DOHH2 (cell line): ENCODE results near the gene HS3ST5.

Source experiments
- EZH2phosphoT487 ChIP-seq: fragments of 200-600 bp; sonication (generic); IDR thresholded peaks from 2 replicates; pipeline ENCODE4 v1.6.1; 2017; ENCODE audit warnings: borderline replicate concordance, mild to moderate bottlenecking, antibody characterized with exemption, low read length, moderate library complexity, mixed read lengths
- TF ChIP-seq, protein P1 (sequence below): fragments of 200-600 bp; sonication (generic); IDR thresholded peaks from one replicate; pipeline ENCODE4 v1.5.1; 2014; ENCODE audit warnings: antibody characterized with exemption, mild to moderate bottlenecking, low read depth, low read length; ENCODE audit not compliant: poor library complexity, severe bottlenecking

DNA sequence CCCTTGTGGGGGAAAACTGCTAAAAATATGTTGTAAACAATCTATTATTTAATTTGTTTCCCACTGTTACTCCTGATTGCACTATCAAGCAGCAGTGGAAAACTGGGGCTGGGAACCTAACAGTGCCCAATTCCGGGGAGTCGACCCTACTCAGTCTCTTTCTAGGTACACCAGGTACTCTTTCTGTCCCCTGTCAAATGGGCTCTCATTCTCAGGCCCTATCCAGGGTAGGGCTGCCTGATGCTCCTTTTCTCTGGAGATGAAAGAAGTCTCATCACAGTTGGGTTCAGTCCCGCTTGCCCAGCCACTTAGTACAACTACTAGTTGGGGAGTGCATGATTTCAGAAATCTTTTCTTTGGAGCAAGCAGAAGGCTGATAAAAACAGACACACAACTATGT is 52.0 kb downstream of the HS3ST5 start:
- TF ChIP-seq, protein P1, sequence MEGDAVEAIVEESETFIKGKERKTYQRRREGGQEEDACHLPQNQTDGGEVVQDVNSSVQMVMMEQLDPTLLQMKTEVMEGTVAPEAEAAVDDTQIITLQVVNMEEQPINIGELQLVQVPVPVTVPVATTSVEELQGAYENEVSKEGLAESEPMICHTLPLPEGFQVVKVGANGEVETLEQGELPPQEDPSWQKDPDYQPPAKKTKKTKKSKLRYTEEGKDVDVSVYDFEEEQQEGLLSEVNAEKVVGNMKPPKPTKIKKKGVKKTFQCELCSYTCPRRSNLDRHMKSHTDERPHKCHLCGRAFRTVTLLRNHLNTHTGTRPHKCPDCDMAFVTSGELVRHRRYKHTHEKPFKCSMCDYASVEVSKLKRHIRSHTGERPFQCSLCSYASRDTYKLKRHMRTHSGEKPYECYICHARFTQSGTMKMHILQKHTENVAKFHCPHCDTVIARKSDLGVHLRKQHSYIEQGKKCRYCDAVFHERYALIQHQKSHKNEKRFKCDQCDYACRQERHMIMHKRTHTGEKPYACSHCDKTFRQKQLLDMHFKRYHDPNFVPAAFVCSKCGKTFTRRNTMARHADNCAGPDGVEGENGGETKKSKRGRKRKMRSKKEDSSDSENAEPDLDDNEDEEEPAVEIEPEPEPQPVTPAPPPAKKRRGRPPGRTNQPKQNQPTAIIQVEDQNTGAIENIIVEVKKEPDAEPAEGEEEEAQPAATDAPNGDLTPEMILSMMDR, result no peak
- TF ChIP-seq EZH2phosphoT487, result no peak
